ENCODE measurements around the gene ZSCAN1. TPM values are rescaled to one million over a fixed set of nuclear protein-coding genes. Genes with fewer than 3 reads are reported as not detected.

Gene ZSCAN1
- total RNA-seq, 1 experiment from 2014 or later: 1.3 TPM

DNA sequence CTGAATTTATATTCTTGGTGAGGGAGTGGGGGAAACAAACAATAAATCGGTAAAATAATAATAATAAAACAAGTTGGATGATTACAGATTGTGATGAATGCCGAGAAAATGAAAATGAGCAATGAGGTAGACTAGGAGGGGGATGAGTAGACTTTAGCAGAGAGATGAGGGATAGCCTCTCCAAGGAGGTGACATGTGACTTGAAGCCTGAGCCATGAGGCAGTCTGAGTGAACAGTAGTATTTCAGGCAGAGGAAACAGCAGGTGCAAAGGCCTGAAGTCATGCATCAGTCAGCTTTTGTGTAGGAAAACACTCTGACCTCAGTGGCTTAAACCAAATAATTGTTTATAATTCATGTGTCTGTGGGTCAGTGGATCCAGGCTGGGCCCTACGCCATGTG is 29.9 kb downstream of the ZSCAN1 start:
- no peak overlapping the region for H3K27ac Mint-ChIP-seq
- H3K4me3 Mint-ChIP-seq: no peak overlapping the region
- POLR2A ChIA-PET: no interaction called here
- peaks cover 18% of the 10 kb centered on the region for H3K27me3 Mint-ChIP-seq (ENCODE audit: low read depth)
- TF ChIP-seq, protein P1, sequence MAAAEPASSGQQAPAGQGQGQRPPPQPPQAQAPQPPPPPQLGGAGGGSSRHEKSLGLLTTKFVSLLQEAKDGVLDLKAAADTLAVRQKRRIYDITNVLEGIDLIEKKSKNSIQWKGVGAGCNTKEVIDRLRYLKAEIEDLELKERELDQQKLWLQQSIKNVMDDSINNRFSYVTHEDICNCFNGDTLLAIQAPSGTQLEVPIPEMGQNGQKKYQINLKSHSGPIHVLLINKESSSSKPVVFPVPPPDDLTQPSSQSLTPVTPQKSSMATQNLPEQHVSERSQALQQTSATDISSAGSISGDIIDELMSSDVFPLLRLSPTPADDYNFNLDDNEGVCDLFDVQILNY (CRISPR knock-in tag; IDR thresholded peaks at IDR 0.05): no peak
- TF ChIP-seq ZNF219 (CRISPR knock-in tag; IDR thresholded peaks at IDR 0.05; ENCODE audit: borderline replicate concordance) (no peak), PRRX2 (CRISPR knock-in tag; IDR thresholded peaks at IDR 0.05) (no peak), CREB1 (CRISPR knock-in tag; IDR thresholded peaks at IDR 0.05) (no peak), HMGXB4 (CRISPR knock-in tag; IDR thresholded peaks at IDR 0.05) (no peak), ZNF138 (CRISPR knock-in tag; conservative IDR thresholded peaks at IDR 0.05) (no peak), RORB (CRISPR knock-in tag; IDR thresholded peaks at IDR 0.05) (no peak), ATF3 (CRISPR knock-in tag; conservative IDR thresholded peaks at IDR 0.05) (no peak), NR1H2 (CRISPR knock-in tag; IDR thresholded peaks at IDR 0.05) (no peak), ZNF425 (CRISPR knock-in tag; conservative IDR thresholded peaks at IDR 0.05) (no peak), ETV6 (CRISPR knock-in tag; IDR thresholded peaks at IDR 0.05) (no peak)
- TF ChIP-seq, protein P2, sequence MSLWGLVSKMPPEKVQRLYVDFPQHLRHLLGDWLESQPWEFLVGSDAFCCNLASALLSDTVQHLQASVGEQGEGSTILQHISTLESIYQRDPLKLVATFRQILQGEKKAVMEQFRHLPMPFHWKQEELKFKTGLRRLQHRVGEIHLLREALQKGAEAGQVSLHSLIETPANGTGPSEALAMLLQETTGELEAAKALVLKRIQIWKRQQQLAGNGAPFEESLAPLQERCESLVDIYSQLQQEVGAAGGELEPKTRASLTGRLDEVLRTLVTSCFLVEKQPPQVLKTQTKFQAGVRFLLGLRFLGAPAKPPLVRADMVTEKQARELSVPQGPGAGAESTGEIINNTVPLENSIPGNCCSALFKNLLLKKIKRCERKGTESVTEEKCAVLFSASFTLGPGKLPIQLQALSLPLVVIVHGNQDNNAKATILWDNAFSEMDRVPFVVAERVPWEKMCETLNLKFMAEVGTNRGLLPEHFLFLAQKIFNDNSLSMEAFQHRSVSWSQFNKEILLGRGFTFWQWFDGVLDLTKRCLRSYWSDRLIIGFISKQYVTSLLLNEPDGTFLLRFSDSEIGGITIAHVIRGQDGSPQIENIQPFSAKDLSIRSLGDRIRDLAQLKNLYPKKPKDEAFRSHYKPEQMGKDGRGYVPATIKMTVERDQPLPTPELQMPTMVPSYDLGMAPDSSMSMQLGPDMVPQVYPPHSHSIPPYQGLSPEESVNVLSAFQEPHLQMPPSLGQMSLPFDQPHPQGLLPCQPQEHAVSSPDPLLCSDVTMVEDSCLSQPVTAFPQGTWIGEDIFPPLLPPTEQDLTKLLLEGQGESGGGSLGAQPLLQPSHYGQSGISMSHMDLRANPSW (CRISPR knock-in tag; conservative IDR thresholded peaks at IDR 0.05; ENCODE audit: low read depth): no peak
- TF ChIP-seq, protein P3, sequence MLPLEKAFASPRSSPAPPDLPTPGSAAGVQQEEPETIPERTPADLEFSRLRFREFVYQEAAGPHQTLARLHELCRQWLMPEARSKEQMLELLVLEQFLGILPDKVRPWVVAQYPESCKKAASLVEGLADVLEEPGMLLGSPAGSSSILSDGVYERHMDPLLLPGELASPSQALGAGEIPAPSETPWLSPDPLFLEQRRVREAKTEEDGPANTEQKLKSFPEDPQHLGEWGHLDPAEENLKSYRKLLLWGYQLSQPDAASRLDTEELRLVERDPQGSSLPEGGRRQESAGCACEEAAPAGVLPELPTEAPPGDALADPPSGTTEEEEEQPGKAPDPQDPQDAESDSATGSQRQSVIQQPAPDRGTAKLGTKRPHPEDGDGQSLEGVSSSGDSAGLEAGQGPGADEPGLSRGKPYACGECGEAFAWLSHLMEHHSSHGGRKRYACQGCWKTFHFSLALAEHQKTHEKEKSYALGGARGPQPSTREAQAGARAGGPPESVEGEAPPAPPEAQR (CRISPR knock-in tag; IDR thresholded peaks at IDR 0.05): no peak
- H3K4me1 Mint-ChIP-seq: peaks cover 3% of the 10 kb centered on the region
- DNase-seq (ENCODE audit: low spot score) (no peak), ATAC-seq (no peak)
- peaks cover 54% of the 10 kb centered on the region for H3K9me3 Mint-ChIP-seq
- H3K36me3 Mint-ChIP-seq: peaks cover 64% of the 10 kb centered on the region
- CTCF ChIA-PET: interaction anchor here (1.1 kb wide), 1 partner anchor 28 kb away, joined by 4 read pairs; no protein-coding TSS in a partner anchor

DNA sequence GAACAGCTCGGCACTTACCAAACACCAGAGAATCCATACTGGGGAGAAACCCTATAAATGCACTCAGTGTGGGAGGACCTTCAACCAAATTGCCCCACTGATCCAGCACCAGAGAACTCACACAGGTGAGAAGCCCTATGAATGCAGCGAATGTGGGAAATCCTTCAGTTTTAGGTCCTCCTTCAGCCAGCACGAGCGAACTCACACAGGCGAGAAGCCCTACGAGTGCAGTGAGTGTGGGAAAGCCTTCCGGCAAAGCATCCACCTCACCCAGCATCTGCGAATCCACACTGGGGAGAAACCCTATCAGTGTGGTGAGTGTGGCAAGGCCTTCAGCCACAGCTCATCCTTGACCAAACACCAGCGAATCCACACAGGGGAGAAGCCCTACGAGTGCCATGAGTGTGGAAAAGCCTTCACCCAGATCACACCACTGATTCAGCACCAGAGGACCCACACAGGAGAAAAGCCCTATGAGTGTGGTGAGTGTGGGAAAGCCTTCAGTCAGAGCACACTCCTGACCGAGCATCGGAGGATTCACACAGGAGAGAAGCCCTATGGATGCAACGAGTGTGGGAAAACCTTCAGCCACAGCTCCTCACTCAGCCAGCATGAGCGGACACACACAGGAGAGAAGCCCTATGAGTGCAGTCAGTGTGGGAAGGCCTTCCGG is 33.6 kb downstream of the ZSCAN1 start:
- Mint-ChIP-seq H3K27ac (no peak overlapping the region), H3K9me3 (peaks cover 73% of the 10 kb centered on the region), H3K4me1 (no peaks in the 10 kb centered on the region), H3K4me3 (no peak overlapping the region), H3K27me3 (ENCODE audit: low read depth) (peaks cover 27% of the 10 kb centered on the region), H3K36me3 (peaks cover 80% of the 10 kb centered on the region)
- no peak for DNase-seq (ENCODE audit: low spot score)
- ATAC-seq: no peak
- ChIA-PET POLR2A (no interaction called here), CTCF (no interaction called here)
- TF ChIP-seq, protein P4, sequence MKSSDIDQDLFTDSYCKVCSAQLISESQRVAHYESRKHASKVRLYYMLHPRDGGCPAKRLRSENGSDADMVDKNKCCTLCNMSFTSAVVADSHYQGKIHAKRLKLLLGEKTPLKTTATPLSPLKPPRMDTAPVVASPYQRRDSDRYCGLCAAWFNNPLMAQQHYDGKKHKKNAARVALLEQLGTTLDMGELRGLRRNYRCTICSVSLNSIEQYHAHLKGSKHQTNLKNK (CRISPR knock-in tag; IDR thresholded peaks at IDR 0.05): no peak
- TF ChIP-seq ZNF121 (CRISPR knock-in tag; IDR thresholded peaks at IDR 0.05): no peak
- TF ChIP-seq, protein P5, sequence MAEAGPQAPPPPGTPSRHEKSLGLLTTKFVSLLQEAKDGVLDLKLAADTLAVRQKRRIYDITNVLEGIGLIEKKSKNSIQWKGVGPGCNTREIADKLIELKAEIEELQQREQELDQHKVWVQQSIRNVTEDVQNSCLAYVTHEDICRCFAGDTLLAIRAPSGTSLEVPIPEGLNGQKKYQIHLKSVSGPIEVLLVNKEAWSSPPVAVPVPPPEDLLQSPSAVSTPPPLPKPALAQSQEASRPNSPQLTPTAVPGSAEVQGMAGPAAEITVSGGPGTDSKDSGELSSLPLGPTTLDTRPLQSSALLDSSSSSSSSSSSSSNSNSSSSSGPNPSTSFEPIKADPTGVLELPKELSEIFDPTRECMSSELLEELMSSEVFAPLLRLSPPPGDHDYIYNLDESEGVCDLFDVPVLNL (CRISPR knock-in tag; IDR thresholded peaks at IDR 0.05; ENCODE audit: borderline replicate concordance, low read depth): no peak
- TF ChIP-seq NFATC4 (CRISPR knock-in tag; IDR thresholded peaks at IDR 0.05): no peak
- TF ChIP-seq, protein P6, sequence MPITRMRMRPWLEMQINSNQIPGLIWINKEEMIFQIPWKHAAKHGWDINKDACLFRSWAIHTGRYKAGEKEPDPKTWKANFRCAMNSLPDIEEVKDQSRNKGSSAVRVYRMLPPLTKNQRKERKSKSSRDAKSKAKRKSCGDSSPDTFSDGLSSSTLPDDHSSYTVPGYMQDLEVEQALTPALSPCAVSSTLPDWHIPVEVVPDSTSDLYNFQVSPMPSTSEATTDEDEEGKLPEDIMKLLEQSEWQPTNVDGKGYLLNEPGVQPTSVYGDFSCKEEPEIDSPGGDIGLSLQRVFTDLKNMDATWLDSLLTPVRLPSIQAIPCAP (CRISPR knock-in tag; IDR thresholded peaks at IDR 0.05): no peak
- TF ChIP-seq TEAD1 (CRISPR knock-in tag; IDR thresholded peaks at IDR 0.05): no peak
- TF ChIP-seq SMAD4 (CRISPR knock-in tag; IDR thresholded peaks at IDR 0.05): no peak
- TF ChIP-seq, protein P2 (CRISPR knock-in tag; conservative IDR thresholded peaks at IDR 0.05; ENCODE audit: low read depth): no peak
